GM23338 (cell line): ENCODE measurements around the gene C1QTNF2. TPM values are rescaled to one million over a fixed set of nuclear protein-coding genes. Genes with fewer than 3 reads are reported as not detected.

Experiments
- ATAC-seq: fragments of 200-7000 bp; cut with Tn5 transposase; 3 replicates; pipeline ENCODE4 v1.9.1; 2020
- DNase-seq: peaks from one replicate; pipeline ENCODE4 v3.0.0-alpha.2; 2015; ENCODE audit warnings: low spot score
- H2AFZ ChIP-seq: fragments of 200-600 bp; sonication (generic); 2 replicates; pipeline ENCODE4 v1.8.0; 2016; ENCODE audit warnings: antibody characterized with exemption, mild to moderate bottlenecking, moderate library complexity
- H3F3A ChIP-seq: fragments of 200-600 bp; sonication (generic); replicated peaks from 2 replicates; pipeline ENCODE4 v1.8.0; 2017; ENCODE audit warnings: antibody characterized with exemption, mixed run types, low read depth
- H3K27ac ChIP-seq: fragments of 200-600 bp; sonication (generic); 2 replicates; pipeline ENCODE4 v1.6.1; 2016; ENCODE audit warnings: low read depth
- H3K27me3 ChIP-seq: fragments of 200-600 bp; sonication (generic); 2 replicates; pipeline ENCODE4 v1.8.0; 2016; ENCODE audit warnings: mild to moderate bottlenecking, mixed run types, moderate library complexity; ENCODE audit not compliant: insufficient read depth
- H3K36me3 ChIP-seq: fragments of 200-600 bp; sonication (generic); 2 replicates; pipeline ENCODE4 v1.8.0; 2016; ENCODE audit warnings: mild to moderate bottlenecking; ENCODE audit not compliant: insufficient read depth
- H3K4me1 ChIP-seq: fragments of 200-600 bp; sonication (generic); 2 replicates; pipeline ENCODE4 v1.8.0; 2016; ENCODE audit warnings: mild to moderate bottlenecking, moderate library complexity; ENCODE audit not compliant: insufficient read depth
- H3K4me2 ChIP-seq: fragments of 200-600 bp; sonication (generic); 2 replicates; pipeline ENCODE4 v1.7.1; 2017; ENCODE audit warnings: mixed run types
- H3K4me3 ChIP-seq: fragments of 200-600 bp; sonication (generic); 2 replicates; pipeline ENCODE4 v1.6.1; 2016; ENCODE audit warnings: mixed run types
- H3K79me2 ChIP-seq: fragments of 200-600 bp; sonication (generic); replicated peaks from 2 replicates; pipeline ENCODE4 v1.8.0; 2017; ENCODE audit warnings: mild to moderate bottlenecking; ENCODE audit not compliant: insufficient read depth
- H3K9me2 ChIP-seq: fragments of 200-600 bp; sonication (generic); 2 replicates; pipeline ENCODE4 v1.8.0; 2017; ENCODE audit not compliant: insufficient read depth
- H4K20me1 ChIP-seq: fragments of 200-600 bp; sonication (generic); replicated peaks from 2 replicates; pipeline ENCODE4 v1.8.0; 2017; ENCODE audit warnings: mild to moderate bottlenecking; ENCODE audit not compliant: insufficient read depth
- H3K27ac Mint-ChIP-seq: 2 replicates; pipeline ENCODE4 v1.8.0; 2020; ENCODE audit warnings: inconsistent platforms, mild to moderate bottlenecking, moderate library complexity, mixed read lengths
- H3K27me3 Mint-ChIP-seq: 3 replicates; pipeline ENCODE4 v1.8.0; 2022; ENCODE audit warnings: low read depth, mild to moderate bottlenecking, moderate library complexity, mixed read lengths, inconsistent platforms; ENCODE audit not compliant: insufficient read depth, poor library complexity
- H3K36me3 Mint-ChIP-seq: 3 replicates; pipeline ENCODE4 v1.8.0; 2021; ENCODE audit warnings: low read depth, mild to moderate bottlenecking, inconsistent platforms, moderate library complexity, mixed read lengths
- H3K4me1 Mint-ChIP-seq: 3 replicates; pipeline ENCODE4 v1.8.0; 2020; ENCODE audit warnings: mild to moderate bottlenecking, inconsistent platforms, mixed read lengths
- H3K4me3 Mint-ChIP-seq: 3 replicates; pipeline ENCODE4 v1.8.0; 2021; ENCODE audit warnings: moderate library complexity, mild to moderate bottlenecking, inconsistent platforms, mixed read lengths
- H3K9me3 Mint-ChIP-seq: 3 replicates; pipeline ENCODE4 v1.8.0; 2020; ENCODE audit warnings: moderate library complexity, mild to moderate bottlenecking, inconsistent platforms, mixed read lengths
- CREB1 ChIP-seq: fragments of 250-450 bp; sonication (Bioruptor Pico); IDR thresholded peaks from 2 replicates; pipeline ENCODE4 v1.5.0; 2020; ENCODE audit warnings: low read depth, mild to moderate bottlenecking, moderate library complexity
- ETS1 ChIP-seq: IDR thresholded peaks from 2 replicates; pipeline ENCODE4 v1.6.1; 2016; ENCODE audit warnings: antibody characterized with exemption
- JUNB ChIP-seq: IDR thresholded peaks from one replicate; pipeline ENCODE4 v1.6.1; 2016; ENCODE audit warnings: antibody characterized with exemption; ENCODE audit not compliant: unreplicated experiment
- REST ChIP-seq: IDR thresholded peaks from one replicate; pipeline ENCODE4 v1.6.1; 2018; ENCODE audit warnings: antibody characterized with exemption; ENCODE audit not compliant: unreplicated experiment
- STAT1 ChIP-seq: IDR thresholded peaks from one replicate; pipeline ENCODE4 v1.6.1; 2016; ENCODE audit warnings: antibody characterized with exemption; ENCODE audit not compliant: unreplicated experiment
- polyA plus RNA-seq: library from polyadenylated mRNA; unstranded; fragments of >200 nt; fragmentation: Nextera tagmentation; extraction: Ambion mirVana; gene quantifications from 2 replicates; pipeline ENCODE4 v1.2.1, GENCODE V29; 2016
- total RNA-seq: library from RNA; depleted of rRNA; stranded (reverse); fragments of >200 nt; shearing (Covaris generic); gene quantifications from 2 replicates; pipeline ENCODE4 v1.2.3, GENCODE V29; 2014
- TF ChIP-seq, protein P1 (sequence below): fragments of 250-450 bp; sonication (Bioruptor Pico); IDR thresholded peaks from 2 replicates; pipeline ENCODE4 v1.5.0; 2020; ENCODE audit warnings: mild to moderate bottlenecking, moderate library complexity
- TF ChIP-seq, protein P2 (sequence below), 2 experiments: fragments of 200-600 bp in 1 of 2; sonication (generic) in 1 of 2; conservative IDR thresholded peaks; 2 replicates each; pipeline versions ENCODE4 v1.5.1 to v1.6.1; 2016 to 2017; ENCODE audit warnings: antibody characterized with exemption in 2 of 2, low read depth in 2 of 2, mild to moderate bottlenecking in 2 of 2, moderate library complexity in 1 of 2

C1QTNF2 gene
- total and polyA plus RNA-seq, 2 experiments from 2014 or later, result 0.56 to 0.92 TPM

DNA sequence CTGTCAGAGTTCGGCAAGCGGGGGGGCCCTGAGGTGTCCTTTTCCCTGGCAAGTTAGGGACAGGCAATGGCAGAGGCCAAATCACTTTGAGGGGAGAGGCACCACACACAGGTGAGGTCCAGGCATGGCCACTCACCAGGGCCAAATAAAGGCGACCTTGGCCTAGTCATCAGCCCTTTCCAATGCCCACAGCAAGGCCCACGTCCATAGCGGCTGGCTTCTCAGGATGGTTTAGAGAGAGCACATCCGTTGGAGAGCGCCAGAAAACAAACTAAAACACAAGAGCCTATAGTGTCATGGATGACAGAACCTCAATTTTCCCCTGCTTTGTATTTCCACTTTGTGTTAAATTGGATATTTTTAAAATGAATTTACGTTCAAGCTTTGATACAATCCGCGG lies 65.1 kb downstream of the C1QTNF2 start:
- H3K9me2 ChIP-seq, result no peaks in the 10 kb centered on the region
- DNase-seq (no peak), ATAC-seq (no peak)
- H3K4me3 ChIP-seq, result no peak overlapping the region
- H3K4me2 ChIP-seq, result no peak overlapping the region
- TF ChIP-seq, protein P1, sequence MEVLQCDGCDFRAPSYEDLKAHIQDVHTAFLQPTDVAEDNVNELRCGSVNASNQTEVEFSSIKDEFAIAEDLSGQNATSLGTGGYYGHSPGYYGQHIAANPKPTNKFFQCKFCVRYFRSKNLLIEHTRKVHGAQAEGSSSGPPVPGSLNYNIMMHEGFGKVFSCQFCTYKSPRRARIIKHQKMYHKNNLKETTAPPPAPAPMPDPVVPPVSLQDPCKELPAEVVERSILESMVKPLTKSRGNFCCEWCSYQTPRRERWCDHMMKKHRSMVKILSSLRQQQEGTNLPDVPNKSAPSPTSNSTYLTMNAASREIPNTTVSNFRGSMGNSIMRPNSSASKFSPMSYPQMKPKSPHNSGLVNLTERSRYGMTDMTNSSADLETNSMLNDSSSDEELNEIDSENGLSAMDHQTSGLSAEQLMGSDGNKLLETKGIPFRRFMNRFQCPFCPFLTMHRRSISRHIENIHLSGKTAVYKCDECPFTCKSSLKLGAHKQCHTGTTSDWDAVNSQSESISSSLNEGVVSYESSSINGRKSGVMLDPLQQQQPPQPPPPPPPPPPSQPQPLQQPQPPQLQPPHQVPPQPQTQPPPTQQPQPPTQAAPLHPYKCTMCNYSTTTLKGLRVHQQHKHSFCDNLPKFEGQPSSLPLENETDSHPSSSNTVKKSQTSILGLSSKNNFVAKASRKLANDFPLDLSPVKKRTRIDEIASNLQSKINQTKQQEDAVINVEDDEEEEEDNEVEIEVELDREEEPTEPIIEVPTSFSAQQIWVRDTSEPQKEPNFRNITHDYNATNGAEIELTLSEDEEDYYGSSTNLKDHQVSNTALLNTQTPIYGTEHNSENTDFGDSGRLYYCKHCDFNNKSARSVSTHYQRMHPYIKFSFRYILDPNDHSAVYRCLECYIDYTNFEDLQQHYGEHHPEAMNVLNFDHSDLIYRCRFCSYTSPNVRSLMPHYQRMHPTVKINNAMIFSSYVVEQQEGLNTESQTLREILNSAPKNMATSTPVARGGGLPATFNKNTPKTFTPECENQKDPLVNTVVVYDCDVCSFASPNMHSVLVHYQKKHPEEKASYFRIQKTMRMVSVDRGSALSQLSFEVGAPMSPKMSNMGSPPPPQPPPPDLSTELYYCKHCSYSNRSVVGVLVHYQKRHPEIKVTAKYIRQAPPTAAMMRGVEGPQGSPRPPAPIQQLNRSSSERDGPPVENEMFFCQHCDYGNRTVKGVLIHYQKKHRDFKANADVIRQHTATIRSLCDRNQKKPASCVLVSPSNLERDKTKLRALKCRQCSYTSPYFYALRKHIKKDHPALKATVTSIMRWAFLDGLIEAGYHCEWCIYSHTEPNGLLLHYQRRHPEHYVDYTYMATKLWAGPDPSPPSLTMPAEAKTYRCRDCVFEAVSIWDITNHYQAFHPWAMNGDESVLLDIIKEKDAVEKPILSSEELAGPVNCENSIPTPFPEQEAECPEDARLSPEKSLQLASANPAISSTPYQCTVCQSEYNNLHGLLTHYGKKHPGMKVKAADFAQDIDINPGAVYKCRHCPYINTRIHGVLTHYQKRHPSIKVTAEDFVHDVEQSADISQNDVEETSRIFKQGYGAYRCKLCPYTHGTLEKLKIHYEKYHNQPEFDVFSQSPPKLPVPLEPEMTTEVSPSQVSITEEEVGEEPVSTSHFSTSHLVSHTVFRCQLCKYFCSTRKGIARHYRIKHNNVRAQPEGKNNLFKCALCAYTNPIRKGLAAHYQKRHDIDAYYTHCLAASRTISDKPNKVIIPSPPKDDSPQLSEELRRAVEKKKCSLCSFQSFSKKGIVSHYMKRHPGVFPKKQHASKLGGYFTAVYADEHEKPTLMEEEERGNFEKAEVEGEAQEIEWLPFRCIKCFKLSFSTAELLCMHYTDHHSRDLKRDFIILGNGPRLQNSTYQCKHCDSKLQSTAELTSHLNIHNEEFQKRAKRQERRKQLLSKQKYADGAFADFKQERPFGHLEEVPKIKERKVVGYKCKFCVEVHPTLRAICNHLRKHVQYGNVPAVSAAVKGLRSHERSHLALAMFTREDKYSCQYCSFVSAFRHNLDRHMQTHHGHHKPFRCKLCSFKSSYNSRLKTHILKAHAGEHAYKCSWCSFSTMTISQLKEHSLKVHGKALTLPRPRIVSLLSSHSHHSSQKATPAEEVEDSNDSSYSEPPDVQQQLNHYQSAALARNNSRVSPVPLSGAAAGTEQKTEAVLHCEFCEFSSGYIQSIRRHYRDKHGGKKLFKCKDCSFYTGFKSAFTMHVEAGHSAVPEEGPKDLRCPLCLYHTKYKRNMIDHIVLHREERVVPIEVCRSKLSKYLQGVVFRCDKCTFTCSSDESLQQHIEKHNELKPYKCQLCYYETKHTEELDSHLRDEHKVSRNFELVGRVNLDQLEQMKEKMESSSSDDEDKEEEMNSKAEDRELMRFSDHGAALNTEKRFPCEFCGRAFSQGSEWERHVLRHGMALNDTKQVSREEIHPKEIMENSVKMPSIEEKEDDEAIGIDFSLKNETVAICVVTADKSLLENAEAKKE (CRISPR knock-in tag), result no peak
- TF ChIP-seq CREB1 (CRISPR knock-in tag) (no peak), REST (no peak), STAT1 (no peak), JUNB (no peak), ETS1 (no peak)
- TF ChIP-seq, protein P2, sequence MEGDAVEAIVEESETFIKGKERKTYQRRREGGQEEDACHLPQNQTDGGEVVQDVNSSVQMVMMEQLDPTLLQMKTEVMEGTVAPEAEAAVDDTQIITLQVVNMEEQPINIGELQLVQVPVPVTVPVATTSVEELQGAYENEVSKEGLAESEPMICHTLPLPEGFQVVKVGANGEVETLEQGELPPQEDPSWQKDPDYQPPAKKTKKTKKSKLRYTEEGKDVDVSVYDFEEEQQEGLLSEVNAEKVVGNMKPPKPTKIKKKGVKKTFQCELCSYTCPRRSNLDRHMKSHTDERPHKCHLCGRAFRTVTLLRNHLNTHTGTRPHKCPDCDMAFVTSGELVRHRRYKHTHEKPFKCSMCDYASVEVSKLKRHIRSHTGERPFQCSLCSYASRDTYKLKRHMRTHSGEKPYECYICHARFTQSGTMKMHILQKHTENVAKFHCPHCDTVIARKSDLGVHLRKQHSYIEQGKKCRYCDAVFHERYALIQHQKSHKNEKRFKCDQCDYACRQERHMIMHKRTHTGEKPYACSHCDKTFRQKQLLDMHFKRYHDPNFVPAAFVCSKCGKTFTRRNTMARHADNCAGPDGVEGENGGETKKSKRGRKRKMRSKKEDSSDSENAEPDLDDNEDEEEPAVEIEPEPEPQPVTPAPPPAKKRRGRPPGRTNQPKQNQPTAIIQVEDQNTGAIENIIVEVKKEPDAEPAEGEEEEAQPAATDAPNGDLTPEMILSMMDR (conservative IDR thresholded peaks at IDR 0.05; ENCODE audit: low read depth in 2 of 2), result no peak
- H3K4me1 ChIP-seq, result 0 out of 2 replicates have a peak, but pooled peaks cover 4% of the 10 kb centered on the region
- H2AFZ ChIP-seq, result no peak overlapping the region
- H3K27ac ChIP-seq, result no peak overlapping the region; the same call in 1 of the 2 replicates
- peaks cover 28% of the 10 kb centered on the region for H4K20me1 ChIP-seq
- H3K36me3 ChIP-seq, result peaks cover 4% of the 10 kb centered on the region; the same call in 1 of the 2 replicates
- no peaks in the 10 kb centered on the region for H3K27me3 ChIP-seq
- H3K4me3 Mint-ChIP-seq, result no peak overlapping the region
- H3K4me1 Mint-ChIP-seq, result peaks cover 16% of the 10 kb centered on the region
- peaks cover 90% of the 10 kb centered on the region for H3K79me2 ChIP-seq
- H3K27ac Mint-ChIP-seq, result no peak overlapping the region
- H3F3A ChIP-seq, result 0 out of 2 replicates have a peak, but pooled peaks cover 3% of the 10 kb centered on the region
- peaks cover 2% of the 10 kb centered on the region for H3K27me3 Mint-ChIP-seq
- H3K36me3 Mint-ChIP-seq, result peaks cover 62% of the 10 kb centered on the region
- H3K9me3 Mint-ChIP-seq, result no peaks in the 10 kb centered on the region
